Limb (tissue), 2 donors: Measurements from ENCODE around the gene P2RX7.
"Not testable (repeated sequence)": the region's sequence is repeated elsewhere in the genome, so short reads cannot be mapped to it uniquely, and the experiment has no call there.

Experiments
- DNase-seq, 2 donors: peaks; one replicate each; pipeline ENCODE4 v3.0.0-alpha.2; 2016; ENCODE audit errors: extremely low spot score in 2 of 2

P2RX7 gene

GRCh38 chr12:121133838-121134237 is 1.2 kb downstream of the P2RX7 start:
- DNase-seq = no peak

- DNase-seq = no peak
These were observed 2.6 kb downstream of the P2RX7 start for GRCh38 chr12:121135320-121135719.

- DNase-seq = no peak
These were observed 4.8 kb downstream of the P2RX7 start for GRCh38 chr12:121137512-121137911.

GRCh38 chr12:121138284-121138683 is 5.6 kb downstream of the P2RX7 start:
- DNase-seq = no peak

DNA sequence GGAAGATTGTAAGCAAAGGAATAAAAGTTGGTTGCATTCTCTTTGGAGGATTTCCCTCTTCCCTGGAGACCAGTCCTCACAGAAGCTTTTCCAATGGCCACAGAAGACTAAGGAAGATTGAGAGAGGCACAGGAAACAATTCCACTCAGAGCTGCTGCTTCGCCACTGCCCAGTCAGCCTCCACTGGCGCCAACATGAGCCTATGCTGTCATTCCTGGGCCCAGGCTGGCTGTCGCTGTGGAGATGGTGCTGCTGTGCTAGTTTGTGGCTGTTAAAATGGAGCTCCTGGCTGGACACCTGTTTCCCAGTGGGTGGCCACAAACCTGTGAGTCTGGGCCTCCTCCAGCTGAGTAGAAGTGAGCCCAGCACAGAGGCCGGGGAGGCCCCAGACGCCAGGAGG is 6.6 kb downstream of the P2RX7 start:
- DNase-seq = no peak

- DNase-seq = no peak
These were observed 9.7 kb downstream of the P2RX7 start for GRCh38 chr12:121142171-121142950.

DNA sequence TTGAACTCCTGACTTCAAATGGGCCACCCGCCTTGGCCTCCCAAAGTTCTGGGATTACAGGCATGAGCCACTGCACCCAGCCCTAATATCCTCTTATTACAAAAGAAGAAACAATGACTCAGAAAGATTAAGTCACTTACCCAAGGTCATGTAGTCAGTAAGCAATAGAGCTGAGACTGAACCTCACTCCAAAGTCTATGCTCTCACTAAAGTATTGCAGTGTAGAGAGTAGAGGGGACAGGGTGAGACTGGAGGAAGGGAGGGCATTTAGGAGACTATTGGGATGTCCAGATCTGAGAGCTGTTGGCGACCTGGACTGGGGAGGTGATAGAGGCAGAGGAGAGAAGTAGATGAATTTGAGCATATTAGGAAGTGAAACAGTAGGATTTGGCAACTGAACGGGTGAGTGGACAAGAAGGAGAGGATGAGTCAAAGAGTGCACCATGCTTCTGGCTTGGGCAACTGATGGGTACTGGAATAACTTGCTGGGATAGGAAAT is 11.8 kb downstream of the P2RX7 start:
- DNase-seq = no peak

DNA sequence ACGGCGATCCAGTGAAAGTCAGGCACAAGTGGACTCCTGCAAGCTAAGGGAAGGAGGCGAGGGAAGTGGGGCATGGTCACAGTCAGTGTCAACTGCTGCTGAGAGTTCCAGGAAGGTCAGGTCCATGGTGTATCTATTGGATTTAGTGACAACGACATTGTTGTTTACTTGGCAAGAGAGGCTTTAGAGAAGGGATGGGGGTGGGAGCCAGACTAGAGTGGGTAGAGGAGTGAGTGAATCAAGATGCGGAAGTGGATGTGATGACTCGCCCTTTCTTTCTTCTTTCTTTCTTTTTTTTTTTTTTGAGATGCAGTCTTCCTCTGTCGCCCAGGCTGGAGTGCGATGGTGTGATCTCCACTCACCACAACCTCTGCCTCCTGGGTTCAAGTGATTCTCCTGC is 12.5 kb downstream of the P2RX7 start:
- no peak for DNase-seq

- DNase-seq = not testable (repeated sequence)
These were observed 16.6 kb downstream of the P2RX7 start for GRCh38 chr12:121149289-121149688.

DNA sequence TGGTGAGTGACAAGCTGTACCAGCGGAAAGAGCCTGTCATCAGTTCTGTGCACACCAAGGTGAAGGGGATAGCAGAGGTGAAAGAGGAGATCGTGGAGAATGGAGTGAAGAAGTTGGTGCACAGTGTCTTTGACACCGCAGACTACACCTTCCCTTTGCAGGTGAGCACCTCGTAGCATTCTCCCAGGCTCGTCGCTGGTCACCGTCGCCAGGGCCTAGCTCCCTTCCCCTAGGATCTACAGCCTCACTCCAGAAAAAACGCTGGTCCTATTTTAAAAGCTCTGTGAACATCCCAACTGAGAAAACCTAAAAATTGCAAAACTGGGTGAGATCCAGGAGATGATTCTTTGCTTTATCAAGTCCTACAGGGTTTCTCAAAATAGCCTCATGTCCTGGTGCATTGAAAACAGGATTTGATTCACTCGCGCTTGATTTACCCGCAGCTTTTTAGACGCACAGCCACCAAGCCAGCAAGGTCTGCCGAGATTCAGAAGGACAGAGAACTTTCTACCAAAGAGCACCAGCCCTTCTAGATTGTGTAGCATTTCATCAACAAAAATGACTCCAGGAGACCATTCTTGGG is 22.2 kb downstream of the P2RX7 start:
- DNase-seq = no peak

DNA sequence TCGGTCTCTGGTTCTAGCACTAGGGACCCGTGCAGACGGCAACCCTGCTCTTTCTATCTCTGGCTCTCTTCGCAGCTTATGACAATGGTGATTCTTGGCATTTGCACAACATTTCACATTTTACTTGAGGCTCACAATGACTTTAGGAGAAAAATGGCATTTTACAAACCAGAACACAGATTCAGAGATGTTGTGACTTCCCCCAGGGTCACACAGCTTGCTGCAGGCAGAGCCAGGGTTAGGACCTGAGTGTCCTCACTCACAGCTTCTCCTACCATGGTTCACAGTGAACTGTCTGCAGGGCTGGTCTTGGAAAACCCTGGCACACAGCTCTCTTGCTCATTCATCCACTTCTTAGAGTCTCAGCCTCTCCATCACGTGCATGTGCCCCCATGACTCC is 23.7 kb downstream of the P2RX7 start:
- no peak for DNase-seq

DNA sequence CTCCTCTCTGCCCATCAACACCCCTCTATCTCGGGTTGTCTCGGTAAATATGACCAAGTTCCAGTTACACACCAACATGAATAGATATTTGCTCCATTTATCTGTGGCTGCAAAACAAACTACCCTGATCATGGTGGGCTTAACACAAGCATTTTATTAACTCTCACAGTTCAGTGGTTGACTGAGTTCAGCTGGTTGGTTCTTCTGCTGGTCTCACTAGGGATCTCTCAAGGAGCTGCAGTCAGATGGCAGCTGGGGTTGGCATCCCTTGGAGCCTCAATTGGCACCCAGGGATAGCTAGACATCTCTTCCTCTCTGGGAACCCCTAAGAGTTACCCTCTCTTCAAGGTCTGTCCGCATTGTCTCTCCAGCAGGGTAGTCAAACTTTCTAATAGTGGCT is 25.4 kb downstream of the P2RX7 start:
- no peak for DNase-seq

- DNase-seq = not testable (repeated sequence)
These were observed 26.2 kb downstream of the P2RX7 start for GRCh38 chr12:121158728-121159351.

DNA sequence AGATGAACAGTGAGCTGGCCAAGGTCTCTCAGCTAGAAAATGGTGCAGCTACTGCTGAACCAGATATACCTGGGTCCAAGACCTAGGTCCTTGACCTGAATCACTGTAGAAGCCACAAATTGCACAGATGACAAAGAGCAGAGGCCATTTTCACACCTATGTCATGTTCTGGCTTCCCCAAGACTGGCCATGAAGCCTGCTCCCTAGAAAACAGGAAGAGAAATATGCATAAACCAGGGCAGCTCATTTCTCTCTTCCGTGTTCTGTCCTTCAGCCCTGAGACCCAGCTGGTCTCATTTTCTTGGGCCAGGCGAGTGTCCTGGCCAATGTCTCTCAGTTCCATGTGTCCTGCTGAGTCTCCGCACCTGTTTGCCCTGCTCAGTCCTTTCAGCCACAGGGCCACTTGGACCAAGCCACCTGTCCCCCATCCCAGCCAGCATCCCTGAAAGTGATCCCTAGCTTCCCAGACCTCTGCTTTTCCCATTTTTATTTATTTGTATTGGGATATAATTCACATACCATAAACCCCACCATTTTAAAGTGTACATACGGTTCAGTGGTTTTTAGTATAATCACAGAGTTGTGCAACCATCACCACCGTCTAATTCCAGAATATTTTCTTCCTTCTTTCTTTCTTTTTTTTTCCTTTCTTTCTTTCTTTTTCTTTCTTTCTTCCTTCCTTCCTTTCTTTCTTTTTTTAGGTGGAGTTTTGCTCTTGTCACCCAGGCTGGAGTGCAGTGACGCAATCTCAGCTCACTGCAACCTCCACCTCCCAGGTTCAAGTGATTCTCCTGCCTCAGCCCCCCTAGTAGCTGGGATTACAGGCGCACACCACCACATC is 27.0 kb downstream of the P2RX7 start:
- DNase-seq = no peak

- DNase-seq = no peak
These were observed 29.7 kb downstream of the P2RX7 start for GRCh38 chr12:121162384-121162783.

GRCh38 chr12:121162985-121163384 is 30.3 kb downstream of the P2RX7 start:
- no peak for DNase-seq

- DNase-seq = not testable (repeated sequence)
These were observed 32.2 kb downstream of the P2RX7 start for GRCh38 chr12:121164839-121165238.

GRCh38 chr12:121165316-121165715 is 32.6 kb downstream of the P2RX7 start:
- DNase-seq = no peak

DNA sequence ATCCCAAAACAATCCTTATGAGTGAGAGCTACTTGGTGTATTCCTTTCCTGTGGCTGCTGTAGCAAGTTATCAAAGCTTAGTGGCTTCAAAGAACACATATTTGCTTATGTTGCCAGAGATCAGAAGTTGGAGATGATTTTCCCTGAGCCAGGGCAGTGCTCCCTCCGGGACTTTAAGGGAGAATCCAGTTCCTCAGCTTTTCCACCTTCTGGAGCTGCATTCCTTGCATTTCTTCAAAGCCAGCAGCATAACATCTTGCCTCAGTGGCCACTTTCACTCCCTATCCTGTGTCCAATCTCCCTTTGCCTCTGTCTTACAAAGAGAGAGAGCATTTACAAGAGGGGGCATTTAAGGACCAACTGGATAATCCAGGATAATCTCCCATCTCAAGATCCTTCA is 33.7 kb downstream of the P2RX7 start:
- DNase-seq = no peak

DNA sequence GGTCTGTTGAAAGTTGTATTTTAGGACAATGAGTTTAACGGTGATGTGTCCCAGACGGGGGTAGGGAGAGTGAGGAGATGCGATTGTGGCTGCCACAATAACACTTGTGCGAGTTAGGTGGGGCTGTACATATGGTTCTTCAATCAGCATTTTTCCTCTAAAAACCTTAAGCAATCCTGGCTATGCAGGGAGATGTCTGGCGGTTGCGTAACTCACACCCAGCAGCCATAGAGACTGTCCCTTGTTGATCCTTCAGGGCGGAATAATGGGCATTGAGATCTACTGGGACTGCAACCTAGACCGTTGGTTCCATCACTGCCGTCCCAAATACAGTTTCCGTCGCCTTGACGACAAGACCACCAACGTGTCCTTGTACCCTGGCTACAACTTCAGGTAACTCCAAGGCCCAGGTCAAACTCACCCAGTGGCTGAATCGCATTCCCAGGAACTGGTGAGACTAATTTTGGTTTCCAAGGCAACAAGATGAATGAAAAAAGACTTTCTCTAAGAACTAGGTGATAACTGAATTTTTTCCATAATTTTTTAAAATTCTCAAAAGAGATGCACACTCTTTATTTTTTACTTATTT is 34.6 kb downstream of the P2RX7 start:
- no peak for DNase-seq

DNA sequence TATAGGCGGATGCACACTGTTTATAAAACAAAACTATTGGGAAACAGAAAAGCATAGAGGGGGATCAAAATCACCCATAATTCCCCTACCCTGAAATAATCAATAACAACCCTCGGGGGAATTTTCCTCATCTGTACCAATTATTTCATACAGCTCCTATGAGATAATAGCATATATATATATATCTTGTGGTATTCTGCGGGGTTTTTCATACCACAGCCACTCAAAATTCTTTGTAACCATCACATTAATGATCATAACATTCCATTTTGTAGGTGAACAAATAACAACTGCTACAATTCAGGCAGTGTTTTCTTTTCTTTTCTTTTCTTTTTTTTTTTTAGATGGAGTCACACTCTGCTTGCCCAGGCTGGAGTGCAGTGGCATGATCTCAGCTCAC is 35.3 kb downstream of the P2RX7 start:
- DNase-seq = no peak
